ENCODE results near the gene CARD10. TPM values are rescaled to one million over a fixed set of nuclear protein-coding genes. Genes with fewer than 3 reads are reported as not detected.
A peak's percentile ranks its signal among the peaks of the same experiment; 100 is the strongest.

Gene CARD10
- total and polyA plus RNA-seq, 2 of the 8 experiments (the other 6 are each of a cell fraction or from before 2014, with no cell fraction given), result 13.5 to 14.4 TPM

DNA sequence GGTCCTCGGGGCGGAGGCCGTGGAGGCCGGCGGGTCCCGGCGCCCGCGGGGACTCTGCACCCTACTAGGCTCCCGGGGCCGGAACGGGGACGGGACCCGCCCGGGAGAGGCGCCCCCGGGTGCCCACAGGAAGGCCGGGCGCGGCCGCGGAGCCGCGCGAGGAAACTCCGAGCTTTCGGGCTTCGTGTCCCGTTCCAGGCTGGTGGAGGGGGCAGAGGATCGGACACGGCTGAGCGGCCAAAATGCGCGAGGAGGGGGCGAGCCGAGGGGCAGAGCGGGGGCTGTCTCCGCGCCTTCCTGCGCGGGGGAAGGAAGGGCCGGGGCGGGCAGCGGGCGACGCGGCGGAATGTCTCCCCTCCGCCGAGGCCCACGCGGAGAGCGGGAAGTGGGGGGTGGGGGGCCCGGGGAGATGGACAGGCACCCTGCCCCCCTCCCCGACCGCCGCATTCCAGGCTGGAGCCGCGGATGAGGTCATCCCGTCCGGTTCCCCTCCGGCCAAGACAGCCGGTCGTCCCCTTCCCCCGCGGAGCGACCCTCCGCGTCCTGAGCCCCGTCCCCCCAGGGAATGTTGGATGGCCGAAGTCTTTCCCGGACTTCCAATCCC is 41.5 kb upstream of the CARD10 start:
- Histone ChIP-seq H4K5ac (ENCODE audit: insufficient read length, low read depth, low read length) (no peak overlapping the region), H3K4me3 (ENCODE audit: extremely low read depth in 1 of 4, insufficient read depth in 2 of 4, low read depth in 3 of 4, low read length in 4 of 4) (peak overlapping the region; percentile 37 to 71 (median 42)), H2BK15ac (ENCODE audit: low read length) (no peak overlapping the region), H2AFZ (ENCODE audit: low read length) (no peak overlapping the region), H3K79me2 (ENCODE audit: control insufficient read depth in 1 of 2, insufficient read depth in 2 of 2, low read length in 2 of 2) (no peaks in the 10 kb centered on the region), H4K91ac (replicated peaks; ENCODE audit: insufficient read length, low read length) (no peak overlapping the region), H3K4me1 (replicated peaks in 1 of 4; ENCODE audit: control insufficient read depth in 3 of 4, insufficient read depth in 4 of 4, low read length in 3 of 4) (peaks cover 11 to 52% (median 22%) of the 10 kb centered on the region in 4 experiments), H2BK120ac (replicated peaks; ENCODE audit: low read depth, low read length) (no peak overlapping the region), H3K56ac (replicated peaks; ENCODE audit: insufficient read length, low read depth, low read length) (no peak overlapping the region), H3K27ac (ENCODE audit: low read depth, low read length) (no peak overlapping the region), H2BK12ac (ENCODE audit: low read depth, low read length) (0 out of 2 replicates have a peak overlapping the region, but pooled peaks have one; percentile 50), H3K27me3 (replicated peaks in 1 of 4; ENCODE audit: control insufficient read depth in 3 of 4, extremely low read depth in 1 of 4, insufficient read depth in 3 of 4, low read length in 3 of 4) (peaks cover 6 to 28% (median 16%) of the 10 kb centered on the region in 4 experiments; a peak in 6 of 7 replicates), H3K23me2 (ENCODE audit: low read depth, low read length) (peaks cover 20% of the 10 kb centered on the region), H4K8ac (ENCODE audit: extremely low read depth, insufficient read depth, low read length) (peak overlapping the region; percentile 79), H2BK5ac (ENCODE audit: low read depth, low read length) (0 out of 2 replicates have a peak overlapping the region, but pooled peaks have one; percentile 35), H3K9me3 (ENCODE audit: insufficient read depth in 2 of 2, low read depth in 1 of 2, low read length in 1 of 2) (no peaks in the 10 kb centered on the region), H3K4ac (replicated peaks; ENCODE audit: insufficient read length, low read depth, low read length) (peak overlapping the region; percentile 54), H3K4me2 (ENCODE audit: insufficient read depth in 1 of 2, low read depth in 2 of 2, low read length in 2 of 2) (peak overlapping the region; percentile 69 to 78), H4K20me1 (replicated peaks in 1 of 2; ENCODE audit: control insufficient read depth in 1 of 2, insufficient read depth in 2 of 2, low read length in 2 of 2) (no peaks in the 10 kb centered on the region), H3K18ac (ENCODE audit: extremely low read depth, low read length) (peak overlapping the region; percentile 71), H3K14ac (ENCODE audit: insufficient read length) (no peak overlapping the region), H2AK5ac (ENCODE audit: low read depth, low read length) (no peak overlapping the region), H3K23ac (ENCODE audit: insufficient read length) (no peak overlapping the region), H3K9ac (replicated peaks in 1 of 4; ENCODE audit: extremely low read depth in 1 of 4, low read depth in 3 of 4, low read length in 3 of 4) (peak overlapping the region in 1 of 4 experiments; percentile 79; a peak in 2 of 7 replicates), H3K36me3 (ENCODE audit: control insufficient read depth in 2 of 4, insufficient read depth in 4 of 4, low read length in 3 of 4) (no peaks in the 10 kb centered on the region), H3K79me1 (ENCODE audit: low read depth, low read length) (no peaks in the 10 kb centered on the region), H2BK20ac (ENCODE audit: low read length) (no peak overlapping the region)
- ChIA-PET POLR2A (ENCODE audit: partially characterized antibody) (interaction anchor here (1.2 to 12.2 kb wide), 3 partner anchors 14 to 74 kb away, joined by 3 to 198 read pairs (median 4); partner anchors contain the start of gene MFNG), CTCF (ENCODE audit: partially characterized antibody) (interaction anchor here (1.2 to 39.4 kb wide), 9 partner anchors 15 to 88 kb away, joined by 3 to 1347 read pairs (median 5); partner anchors contain the start of genes GGA1 and LGALS2)
- FAIRE-seq (no peak), DNase-seq (ENCODE audit: low read depth in 1 of 2, low spot score in 2 of 2) (no peak)
- WGBS, 2 experiments (ENCODE audit: extremely low coverage in 1 of 2, insufficient coverage in 1 of 2, insufficient read length in 1 of 2, insufficient replicate concordance in 2 of 2, low coverage in 1 of 2, low lambda C conversion rate in 2 of 2, missing lambda C conversion rate in 1 of 2), result 1% methylated on average over 33 of the region's 72 CpGs; no CpG with 5 or more reads in 1 of the 2 experiments
- TF ChIP-seq HDAC2 (IDR thresholded peaks at IDR 0.05; ENCODE audit: borderline replicate concordance in 1 of 2, low read depth in 2 of 2, low read length in 2 of 2) (no peak), SUZ12 (IDR thresholded peaks at IDR 0.05; ENCODE audit: low read length) (no peak), MAX (IDR thresholded peaks at IDR 0.05) (peak; percentile 20; the same call in 1 of the 2 replicates)
- TF ChIP-seq, protein P1, sequence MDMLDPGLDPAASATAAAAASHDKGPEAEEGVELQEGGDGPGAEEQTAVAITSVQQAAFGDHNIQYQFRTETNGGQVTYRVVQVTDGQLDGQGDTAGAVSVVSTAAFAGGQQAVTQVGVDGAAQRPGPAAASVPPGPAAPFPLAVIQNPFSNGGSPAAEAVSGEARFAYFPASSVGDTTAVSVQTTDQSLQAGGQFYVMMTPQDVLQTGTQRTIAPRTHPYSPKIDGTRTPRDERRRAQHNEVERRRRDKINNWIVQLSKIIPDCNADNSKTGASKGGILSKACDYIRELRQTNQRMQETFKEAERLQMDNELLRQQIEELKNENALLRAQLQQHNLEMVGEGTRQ (IDR thresholded peaks at IDR 0.05; ENCODE audit: low read length), result no peak
